Pancreas (tissue), 10 donors: Measurements from ENCODE around the gene CDK19. TPM values are rescaled to one million over a fixed set of nuclear protein-coding genes. Genes with fewer than 3 reads are reported as not detected.

Experiments used
- ATAC-seq, 4 donors: fragments of 200-7000 bp; cut with Tn5 transposase; one replicate each; pipeline versions ENCODE4 v1.8.0 to v1.9.1; 2020; ENCODE audit warnings: mild to moderate bottlenecking in 4 of 4, moderate library complexity in 4 of 4
- DNase-seq, 6 donors: peaks; one replicate each; pipeline ENCODE4 v3.0.0-alpha.2; 2020
- FAIRE-seq: peaks from 2 replicates; lab custom pipeline; 2012; peaks lifted over from hg19 to GRCh38; lab: Jason Lieb, UNC
- H3K27ac ChIP-seq, 4 donors: fragments of 200-600 bp; sonication (generic); 1 replicate in 3 of 4; 2 replicates in 1 of 4; pipeline versions ENCODE4 v1.5.0 to v1.8.0; 2020
- H3K27me3 ChIP-seq, 4 donors: fragments of 200-600 bp; one replicate each; pipeline ENCODE4 v1.8.0; 2021
- H3K36me3 ChIP-seq, 3 donors: fragments of 200-600 bp; sonication (generic) in 1 of 3; one replicate each; pipeline versions ENCODE4 v1.5.0 to v1.8.0; 2020 to 2021
- H3K4me1 ChIP-seq, 3 donors: fragments of 200-600 bp; one replicate each; pipeline ENCODE4 v1.8.0; 2021
- H3K4me3 ChIP-seq, 4 donors: fragments of 200-600 bp; sonication (generic) in 2 of 4; one replicate each; pipeline versions ENCODE4 v1.5.0 to v1.8.0; 2020 to 2021
- H3K9me3 ChIP-seq, 4 donors: fragments of 200-600 bp; one replicate each; pipeline ENCODE4 v1.8.0; 2021
- CTCF ChIP-seq, 4 donors: fragments of 200-600 bp; sonication (generic) in 3 of 4; IDR thresholded peaks; one replicate each; pipeline versions ENCODE4 v1.5.0 to v1.8.0; 2021; ENCODE audit warnings: antibody characterized with exemption in 4 of 4
- WGBS, 2 donors: extraction: QIAGEN DNeasy Blood & Tissue Kit; methylation state at CpG; one replicate each; pipeline ENCODE4 v1.1.7; 2013; 5-methylcytosine and 5-hydroxymethylcytosine counted together
- intact Hi-C, 3 donors: fragments of 100-400 bp; cut with DNase I; formaldehyde crosslinking; loops; one replicate each; pipeline versions ENCODE4 v1.11.1 to v1.14.2; 2022
- polyA plus RNA-seq, 2 donors: library from polyadenylated mRNA; stranded (reverse); fragments of 200-250 nt; gene quantifications; one replicate each; pipeline ENCODE4 v1.2.3, GENCODE V29; 2013
- total RNA-seq, 6 donors: library from RNA; stranded (reverse); fragmentation: NEBNext Ultra II Directional in 4 of 6; extraction: Animal tissue kit (Norgen Biotek cat#: 25700) in 4 of 6; gene quantifications; one replicate each; pipeline versions ENCODE4 v1.2.1 to v1.2.4, GENCODE V29; 2021 to 2023
- donor health status: healthy with polysubstance abuse.
- donor health status: DM: no; HTN: no; CAD: no; lungs with moderate emphysema.
- donor health status: DM: no; HTN: no; CAD: no.
- donor health status: control.
- donor health status: control.
- donor health status: Bipolar disorder and iron deficiency.
- donor health status: DM: yes; HTN: yes; CAD: no.
- donor health status: DM: no; HTN: no; CAD: no.
- donor health status: DM: no; HTN: no; CAD: no.
- donor health status: DM: yes; HTN: yes; CAD: no.

Gene CDK19
- total and polyA plus RNA-seq, 8 donors = 2.4 to 14.7 (median 4.7) TPM

- FAIRE-seq = no peak
These were observed 248.7 kb downstream of the CDK19 start for GRCh38 chr6:110566346-110567125.

GRCh38 chr6:110564703-110565421 is 250.4 kb downstream of the CDK19 start:
- Histone ChIP-seq H3K4me3 (no peak overlapping the region), H3K36me3 (no peaks in the 10 kb centered on the region), H3K9me3 (no peaks in the 10 kb centered on the region), H3K27me3 (no peaks in the 10 kb centered on the region), H3K4me1 (peaks cover 0 to 5% (median 0%) of the 10 kb centered on the region in 3 donors), H3K27ac (no peak overlapping the region)
- ATAC-seq (no peak), DNase-seq (no peak), FAIRE-seq (no peak)
- intact Hi-C loops = no loop called here
- TF ChIP-seq CTCF (IDR thresholded peaks at IDR 0.05) = no peak
- 93 to 96% methylated on average over 6 of the region's 6 CpGs for WGBS, 2 donors

More at GRCh38 chr6:110566346-110567125, 248.7 kb downstream of the CDK19 start:
- Histone ChIP-seq H3K36me3 (no peaks in the 10 kb centered on the region), H3K27ac (peak overlapping the region in 2 of 4 donors; percentile 23 to 36), H3K9me3 (no peaks in the 10 kb centered on the region), H3K27me3 (no peaks in the 10 kb centered on the region), H3K4me1 (peaks cover 0 to 5% (median 0%) of the 10 kb centered on the region in 3 donors), H3K4me3 (no peak overlapping the region)
- ATAC-seq (peak; percentile 17 to 61 (median 58)), DNase-seq (no peak)
- TF ChIP-seq CTCF (IDR thresholded peaks at IDR 0.05) = no peak
- intact Hi-C loops = no loop called here
- 30% methylated on average over 7 of the region's 7 CpGs for WGBS, 2 donors

- no peak for ATAC-seq
- no peak for DNase-seq
- peaks cover 0 to 5% (median 0%) of the 10 kb centered on the region in 3 donors for H3K4me1 ChIP-seq
- H3K9me3 ChIP-seq = no peaks in the 10 kb centered on the region
- no peak overlapping the region for H3K4me3 ChIP-seq
- intact Hi-C loops = no loop called here
- no peaks in the 10 kb centered on the region for H3K36me3 ChIP-seq
- H3K27ac ChIP-seq = no peak overlapping the region
- 84% methylated on average over 2 of the region's 2 CpGs for WGBS, 2 donors
- no peaks in the 10 kb centered on the region for H3K27me3 ChIP-seq
- no peak for FAIRE-seq
- no peak for TF ChIP-seq CTCF (IDR thresholded peaks at IDR 0.05)
These were observed 251.6 kb downstream of the CDK19 start for GRCh38 chr6:110563711-110564110.

- 91 to 95% methylated on average over 6 of the region's 6 CpGs for WGBS, 2 donors
- Histone ChIP-seq H3K4me1 (peaks cover 0 to 5% (median 0%) of the 10 kb centered on the region in 3 donors), H3K9me3 (no peaks in the 10 kb centered on the region), H3K27me3 (no peaks in the 10 kb centered on the region), H3K4me3 (no peak overlapping the region), H3K27ac (no peak overlapping the region), H3K36me3 (no peaks in the 10 kb centered on the region)
- no peak for DNase-seq
- intact Hi-C loops = no loop called here
- no peak for FAIRE-seq
- no peak for TF ChIP-seq CTCF (IDR thresholded peaks at IDR 0.05)
- no peak for ATAC-seq
These were observed 252.9 kb downstream of the CDK19 start for GRCh38 chr6:110562316-110562915.
